ENCODE results near the gene C6orf136.
"Not testable (repeated sequence)": the region's sequence is repeated elsewhere in the genome, so short reads cannot be mapped to it uniquely, and the experiment has no call there.

The C6orf136 gene

GRCh38 chr6:30664994-30665767 is 18.2 kb downstream of the C6orf136 start:
- DNase-seq = no peak

DNA sequence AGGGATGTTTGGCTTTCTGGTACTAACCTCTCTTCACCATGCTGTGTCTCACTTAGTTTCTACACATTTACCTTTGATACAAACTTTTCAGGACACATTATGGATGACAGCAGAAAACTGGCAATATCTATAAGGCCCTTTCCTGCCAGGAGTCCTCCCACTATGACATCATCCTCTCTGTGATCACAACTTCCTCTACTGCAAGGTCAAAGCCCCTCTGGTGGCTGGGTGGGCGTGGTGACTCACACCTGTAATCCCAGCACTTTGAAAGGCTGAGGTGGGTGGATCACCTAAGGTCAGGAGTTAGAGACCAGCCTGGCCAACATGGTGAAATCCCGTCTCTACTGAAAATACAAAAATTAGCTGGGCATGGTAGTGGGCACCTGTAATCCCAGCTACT is 19.4 kb downstream of the C6orf136 start:
- not testable (repeated sequence) for DNase-seq

DNA sequence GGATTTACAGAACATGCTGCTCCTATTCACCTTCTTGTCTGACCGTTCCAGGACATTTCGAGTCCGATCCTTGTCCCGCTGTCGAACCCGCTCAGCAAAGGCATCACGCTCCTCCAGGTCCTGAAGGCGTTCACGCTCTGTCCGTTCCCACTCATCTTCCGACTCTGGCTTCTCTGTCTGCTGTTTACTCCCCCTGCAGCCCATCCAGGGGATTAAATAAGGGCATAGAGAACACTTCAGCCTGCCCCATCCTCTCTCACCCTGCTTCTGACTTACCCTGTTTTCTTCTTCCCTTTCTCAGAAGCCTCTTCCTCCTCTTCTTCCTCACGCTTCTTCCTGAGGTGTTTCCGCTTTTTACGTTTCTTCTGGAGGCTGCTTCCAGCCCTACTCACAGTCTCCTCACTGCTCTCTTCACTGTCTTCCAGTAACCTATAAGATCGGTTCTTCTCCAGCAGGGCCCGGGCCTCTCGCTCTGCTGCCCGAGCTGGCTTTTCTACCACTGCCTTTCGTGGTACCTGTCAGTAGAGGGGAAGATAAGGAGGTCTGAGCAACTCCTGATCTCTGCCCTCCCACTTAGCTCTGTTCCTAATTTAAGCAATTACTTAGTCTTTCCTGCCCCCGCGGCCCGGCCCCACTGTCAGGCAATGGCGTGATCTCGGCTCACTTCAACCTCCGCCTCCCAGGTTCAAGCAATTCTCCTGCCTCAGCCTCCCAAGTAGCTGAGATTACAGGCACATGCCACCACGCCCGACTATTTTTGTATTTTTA is 24.0 kb downstream of the C6orf136 start:
- DNase-seq = no peak

- DNase-seq = peak; percentile 95
Observed at GRCh38 chr6:30672445-30673253, 25.7 kb downstream of the C6orf136 start, which contains the start of gene DHX16. TSS of gene DHX16 (minus strand) at chr6:30673006. CDS start at chr6:30672841, 165 bp downstream.

- no peak for DNase-seq
Observed at GRCh38 chr6:30676660-30677285, 29.8 kb downstream of the C6orf136 start.

- DNase-seq = peak; percentile 73
Observed at GRCh38 chr6:30678964-30679726, 32.2 kb downstream of the C6orf136 start.

DNA sequence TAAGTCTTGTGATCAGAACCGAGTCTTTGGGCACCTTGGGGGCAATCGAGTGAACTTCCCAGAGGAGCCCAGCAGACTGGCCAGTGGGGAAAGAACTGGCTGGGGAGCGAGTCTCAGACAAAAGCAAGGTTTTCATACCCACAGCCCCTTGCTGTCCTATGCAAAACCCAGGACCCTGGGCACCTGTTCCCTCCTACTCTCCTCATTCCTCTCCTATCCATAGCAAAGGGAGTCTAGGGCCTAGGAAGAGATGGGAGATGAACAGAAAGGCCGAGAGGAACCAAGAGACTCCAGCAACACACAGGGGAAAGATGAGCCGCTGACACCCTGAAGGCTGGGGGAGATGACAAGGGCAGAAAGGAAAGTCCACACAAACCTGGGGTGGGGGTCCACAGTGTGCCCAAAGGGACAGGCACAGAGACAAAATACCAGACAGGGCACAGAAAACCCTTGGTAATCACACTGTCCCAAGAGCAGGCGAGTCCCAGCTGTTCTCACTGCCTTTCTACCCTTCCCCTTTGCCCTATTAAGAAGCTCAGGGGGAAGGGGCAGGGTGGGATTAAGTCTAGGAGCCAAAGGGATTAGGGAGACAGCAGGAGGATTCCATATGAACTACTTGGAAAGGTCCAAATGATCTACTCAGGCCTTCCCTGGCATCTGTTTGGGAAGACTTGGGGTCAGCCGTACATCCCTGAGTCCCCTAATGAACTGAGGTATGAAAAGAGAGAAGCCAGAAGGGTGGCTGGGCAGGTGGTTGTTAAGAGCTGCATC is 33.0 kb downstream of the C6orf136 start:
- DNase-seq = no peak

GRCh38 chr6:30681766-30682142 is 34.8 kb downstream of the C6orf136 start:
- DNase-seq = peak; percentile 84

DNA sequence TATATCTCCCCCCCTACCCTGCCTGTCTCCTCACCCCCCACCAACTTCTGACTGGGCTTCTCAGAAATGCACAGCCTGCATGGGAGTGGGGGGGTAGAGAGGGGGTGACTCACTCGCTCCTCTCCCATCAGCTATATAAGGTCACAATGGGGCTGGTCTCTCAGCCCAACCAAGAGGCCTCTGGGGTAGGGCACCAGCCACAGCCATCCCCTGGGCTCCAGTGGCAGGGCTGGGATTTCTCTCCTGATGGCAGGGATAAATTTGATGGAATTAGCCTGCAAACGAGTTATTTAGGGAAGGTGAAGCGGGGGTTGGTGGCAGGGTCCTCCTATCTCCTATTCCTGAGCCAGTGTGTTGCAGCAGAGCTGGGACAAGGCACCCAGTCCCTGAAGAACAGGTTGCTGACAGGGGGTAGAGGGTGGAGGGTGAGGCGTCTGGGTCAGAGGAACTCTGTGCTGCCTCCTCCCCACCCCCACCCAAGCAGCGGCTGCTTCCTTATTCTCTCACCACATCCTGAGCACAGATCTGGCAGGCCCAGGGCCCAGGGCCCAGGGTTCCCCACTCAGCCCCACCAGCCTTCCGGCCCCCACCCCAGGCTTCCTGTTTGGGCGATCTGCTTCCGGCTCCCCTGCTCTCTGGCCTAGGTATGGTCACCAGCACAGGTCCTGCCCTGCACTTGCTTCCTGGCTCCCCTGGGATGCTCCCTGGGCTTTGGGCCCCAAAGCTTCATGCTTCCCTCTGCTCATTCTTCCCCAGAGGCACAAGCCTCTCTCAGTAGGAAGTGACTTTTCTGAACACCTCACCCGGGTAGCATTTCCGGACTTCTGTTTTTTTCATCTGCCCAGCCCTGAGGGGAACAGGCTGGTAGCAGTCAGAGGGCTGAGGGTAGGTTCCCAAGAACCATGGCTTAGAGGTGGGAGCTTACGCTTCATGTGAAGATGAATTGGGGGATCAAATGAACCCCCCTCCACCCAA is 35.5 kb downstream of the C6orf136 start:
- DNase-seq = peak; percentile 97

- no peak for DNase-seq
Observed at GRCh38 chr6:30683183-30683979, 36.4 kb downstream of the C6orf136 start.

- no peak for DNase-seq
Observed at GRCh38 chr6:30683980-30684338, 37.0 kb downstream of the C6orf136 start.

- DNase-seq = peak; percentile 62
Observed at GRCh38 chr6:30684386-30685156, 37.6 kb downstream of the C6orf136 start.

GRCh38 chr6:30685157-30686008 is 38.5 kb downstream of the C6orf136 start:
- DNase-seq = peak; percentile 47

- peak; percentile 26 for DNase-seq
Observed at GRCh38 chr6:30686009-30686907, 39.3 kb downstream of the C6orf136 start, which contains the start of gene PPP1R18. TSS of gene PPP1R18 (minus strand) at chr6:30686645. CDS start at chr6:30686018, 627 bp downstream.

GRCh38 chr6:30686908-30687658 is 40.1 kb downstream of the C6orf136 start:
- DNase-seq = peak; percentile 91
